GM12872 (cell line): ENCODE measurements around the gene GNAL.

Experiments
- TF ChIP-seq, protein P1 (sequence below): IDR thresholded peaks from 3 replicates; pipeline ENCODE4 v1.5.1; 2011; ENCODE audit warnings: low read depth, mild to moderate bottlenecking, low read length, moderate library complexity; ENCODE audit not compliant: insufficient read depth

The GNAL gene

DNA sequence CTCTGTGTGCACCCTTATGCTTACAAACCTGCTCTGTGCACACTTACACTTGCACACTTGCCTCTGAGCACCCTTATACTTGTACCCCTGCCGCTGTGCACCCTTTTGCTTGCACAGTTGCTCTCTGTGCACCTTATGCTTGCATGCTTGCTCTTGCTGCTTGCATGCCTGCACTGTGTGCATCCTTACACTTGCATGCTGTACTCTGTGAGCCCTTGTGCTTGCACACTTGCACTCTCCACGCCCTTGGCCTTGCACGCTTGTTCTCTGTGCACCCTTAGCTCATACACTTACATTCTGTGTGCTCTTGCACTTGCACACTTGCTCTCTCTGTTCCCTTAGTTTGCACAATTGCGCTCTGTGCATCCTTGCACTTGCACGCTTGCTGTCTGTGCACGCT is 78.3 kb downstream of the GNAL start:
- TF ChIP-seq, protein P1, sequence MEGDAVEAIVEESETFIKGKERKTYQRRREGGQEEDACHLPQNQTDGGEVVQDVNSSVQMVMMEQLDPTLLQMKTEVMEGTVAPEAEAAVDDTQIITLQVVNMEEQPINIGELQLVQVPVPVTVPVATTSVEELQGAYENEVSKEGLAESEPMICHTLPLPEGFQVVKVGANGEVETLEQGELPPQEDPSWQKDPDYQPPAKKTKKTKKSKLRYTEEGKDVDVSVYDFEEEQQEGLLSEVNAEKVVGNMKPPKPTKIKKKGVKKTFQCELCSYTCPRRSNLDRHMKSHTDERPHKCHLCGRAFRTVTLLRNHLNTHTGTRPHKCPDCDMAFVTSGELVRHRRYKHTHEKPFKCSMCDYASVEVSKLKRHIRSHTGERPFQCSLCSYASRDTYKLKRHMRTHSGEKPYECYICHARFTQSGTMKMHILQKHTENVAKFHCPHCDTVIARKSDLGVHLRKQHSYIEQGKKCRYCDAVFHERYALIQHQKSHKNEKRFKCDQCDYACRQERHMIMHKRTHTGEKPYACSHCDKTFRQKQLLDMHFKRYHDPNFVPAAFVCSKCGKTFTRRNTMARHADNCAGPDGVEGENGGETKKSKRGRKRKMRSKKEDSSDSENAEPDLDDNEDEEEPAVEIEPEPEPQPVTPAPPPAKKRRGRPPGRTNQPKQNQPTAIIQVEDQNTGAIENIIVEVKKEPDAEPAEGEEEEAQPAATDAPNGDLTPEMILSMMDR, result no peak

DNA sequence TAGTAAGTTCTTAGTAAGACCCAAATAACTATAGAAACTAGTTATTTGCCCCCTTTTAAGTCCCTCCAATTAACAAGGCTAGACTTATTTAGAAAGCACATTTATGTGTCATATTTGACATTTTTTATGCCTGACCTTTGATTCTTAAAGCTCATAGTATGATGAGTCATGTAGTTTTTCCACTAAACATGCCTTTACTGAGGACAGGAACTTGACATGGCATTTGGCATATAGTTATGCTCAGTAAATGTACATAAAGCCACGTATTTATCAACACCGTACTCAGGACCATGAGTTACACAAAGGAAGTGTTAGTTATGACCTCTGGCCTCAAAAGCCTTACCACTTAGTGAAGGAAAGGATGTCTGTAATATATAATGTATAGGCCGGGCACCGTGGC is 78.9 kb downstream of the GNAL start:
- TF ChIP-seq, protein P1, result no peak

DNA sequence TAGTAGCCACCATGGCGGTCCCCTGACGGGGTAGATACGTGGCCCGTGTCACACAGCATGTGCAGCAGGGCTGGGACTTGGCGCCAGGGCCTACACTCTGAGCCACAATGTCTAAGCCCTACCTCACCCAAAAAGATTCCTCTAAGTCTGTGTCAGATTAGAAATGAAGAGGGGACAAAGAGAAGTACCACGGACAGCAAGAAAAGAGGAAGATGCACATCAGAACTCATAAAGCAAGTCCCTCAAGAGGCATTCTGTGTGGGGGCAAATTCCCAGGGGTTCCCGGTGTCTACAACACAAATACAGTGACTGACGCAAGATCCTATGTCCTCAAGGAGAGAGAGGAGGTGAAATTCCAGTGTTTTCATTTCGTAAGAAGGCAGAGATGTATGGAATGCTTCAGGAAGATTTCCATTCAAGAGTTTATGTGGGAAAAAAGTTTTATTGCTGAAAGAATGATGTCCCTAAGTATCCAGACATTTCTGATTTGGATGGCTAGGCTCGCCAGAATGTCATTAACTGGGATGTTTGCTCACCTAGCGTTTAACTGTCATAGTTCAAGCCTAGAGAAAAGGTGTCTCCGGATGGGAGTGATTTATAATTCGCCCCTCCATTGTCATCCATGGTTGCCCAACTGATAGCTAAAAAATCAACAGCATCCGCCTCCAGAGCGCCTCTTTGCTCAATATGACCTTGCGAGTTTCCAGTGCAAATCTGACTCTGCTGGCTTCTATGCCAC is 86.5 kb downstream of the GNAL start:
- TF ChIP-seq, protein P1, result no peak

DNA sequence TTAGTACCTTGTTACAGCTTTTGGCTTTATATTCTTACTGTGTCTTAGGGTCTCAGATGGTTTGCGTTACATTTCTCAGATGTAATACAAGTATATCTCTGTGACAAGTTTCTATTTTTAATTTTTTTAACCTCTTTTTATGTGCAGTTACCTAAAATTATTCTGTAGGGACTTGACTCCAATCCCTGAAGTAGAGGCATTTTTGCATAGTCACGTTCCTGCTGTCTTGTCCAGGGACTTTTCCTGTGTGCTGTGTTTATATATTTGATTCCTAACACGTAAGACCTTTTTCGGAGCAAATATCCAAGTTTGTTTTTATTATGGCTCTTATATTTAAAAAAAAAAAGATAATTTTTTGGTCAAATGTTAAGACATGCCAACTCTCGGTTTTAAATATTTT is 91.0 kb downstream of the GNAL start:
- TF ChIP-seq, protein P1, result no peak

DNA sequence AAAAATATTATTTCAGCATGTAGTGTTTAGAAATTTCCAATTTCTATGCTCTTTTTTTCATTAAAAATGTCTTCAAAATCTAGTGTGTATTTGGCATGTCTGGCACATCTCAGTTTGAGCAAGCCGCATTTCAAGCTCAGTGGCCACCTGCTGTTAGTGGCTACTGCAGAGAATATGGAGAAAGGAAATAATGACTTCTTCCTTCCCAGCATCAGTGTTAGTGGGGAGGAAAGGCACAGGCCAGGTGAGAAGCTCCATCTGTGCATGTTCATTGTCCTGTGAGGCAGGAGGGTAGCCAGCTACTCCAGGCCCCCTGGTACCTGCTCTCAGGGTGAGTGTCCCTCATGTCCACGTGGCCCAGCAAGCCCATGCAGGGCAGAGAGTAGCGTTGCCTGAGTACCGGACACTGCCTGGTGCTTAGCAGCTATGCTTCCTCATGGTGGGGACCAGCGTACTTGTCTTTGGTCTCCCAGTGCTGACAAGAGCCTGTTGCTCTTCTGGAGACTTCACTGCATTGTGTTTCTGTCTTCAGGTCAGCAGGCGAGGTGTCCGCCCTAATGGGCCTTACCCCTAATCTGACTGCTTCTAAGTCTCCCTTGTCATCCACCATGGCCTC is 94.8 kb downstream of the GNAL start:
- TF ChIP-seq, protein P1, result no peak

DNA sequence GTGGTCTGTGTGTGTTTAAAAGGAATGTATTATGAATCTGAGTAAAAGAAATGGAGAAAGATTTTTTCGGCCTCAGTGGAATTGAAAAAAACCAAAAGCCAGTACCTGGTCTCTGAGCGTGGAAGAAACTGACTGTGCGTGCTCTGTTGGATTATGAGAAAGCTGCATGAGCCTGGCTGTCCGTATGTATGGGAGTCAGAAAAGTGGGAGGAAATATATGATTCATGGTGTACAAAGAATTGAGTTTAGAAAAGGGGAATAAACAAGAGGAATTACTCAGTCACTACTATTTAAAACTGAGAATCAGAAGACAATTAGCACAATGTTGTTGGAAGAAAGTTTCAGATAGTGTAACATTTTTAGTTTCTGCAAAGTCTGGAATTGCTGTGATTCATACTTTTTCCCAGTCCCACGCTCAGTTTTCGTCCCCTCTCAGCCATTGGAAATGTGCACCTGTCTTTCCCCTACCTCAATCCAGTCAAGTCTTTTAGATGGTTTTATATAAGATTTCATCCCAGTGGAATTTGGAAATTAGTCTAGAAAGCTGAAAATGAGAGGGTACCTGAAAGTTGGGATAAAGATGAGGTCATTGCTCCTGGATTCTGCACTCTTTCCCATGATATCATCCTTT is 95.7 kb downstream of the GNAL start:
- TF ChIP-seq, protein P1, result no peak

DNA sequence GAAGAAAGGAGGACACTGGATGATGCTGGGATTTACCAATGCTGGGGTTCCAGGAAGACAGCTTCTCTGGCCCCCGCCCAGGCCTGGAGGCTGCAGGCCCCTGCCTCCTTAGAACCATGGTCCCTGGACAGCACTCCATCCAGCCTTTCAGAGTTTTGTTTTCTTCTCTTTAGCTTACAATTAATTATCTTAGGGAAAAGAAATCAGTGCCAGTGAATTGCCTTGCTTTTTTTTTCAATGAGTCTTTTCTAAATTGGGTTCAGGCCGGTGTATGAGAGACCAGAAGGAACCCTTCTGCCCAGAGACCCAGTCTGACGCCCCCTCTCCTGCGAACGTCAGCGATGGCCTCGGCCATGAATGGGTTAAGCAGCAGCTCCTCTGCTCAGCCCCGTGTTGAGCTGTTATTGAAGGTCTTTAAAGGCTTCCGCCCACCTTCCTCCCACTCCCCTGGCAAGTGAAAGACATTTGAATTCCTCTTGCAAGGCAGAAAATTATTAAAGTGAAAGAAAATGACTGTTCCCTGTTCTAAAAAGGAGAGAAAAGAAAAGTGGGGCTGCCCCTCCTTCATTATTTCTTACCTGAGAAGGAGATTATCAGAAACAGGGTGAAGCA is 96.5 kb downstream of the GNAL start:
- TF ChIP-seq, protein P1, result no peak
